K562 (cell line): ENCODE measurements around the gene PRDX1. TPM values are rescaled to one million over a fixed set of nuclear protein-coding genes. Genes with fewer than 3 reads are reported as not detected.

ENCODE experiments used
- ARID2 ChIP-seq: fragments of 450-650 bp; IDR thresholded peaks from 2 replicates; pipeline ENCODE4 v1.6.1; 2017; ENCODE audit warnings: antibody characterized with exemption, mild to moderate bottlenecking
- ARNT ChIP-seq, 2 experiments: fragments of 450-650 bp; IDR thresholded peaks; 2 replicates each; pipeline ENCODE4 v1.6.1; 2016; ENCODE audit warnings: mild to moderate bottlenecking in 1 of 2
- ATF7 ChIP-seq: fragments of 450-650 bp; IDR thresholded peaks from 2 replicates; pipeline ENCODE4 v1.7.1; 2014; ENCODE audit warnings: mild to moderate bottlenecking, moderate library complexity
- CC2D1A ChIP-seq: fragments of 450-650 bp; IDR thresholded peaks from 2 replicates; pipeline ENCODE4 v1.6.1; 2017; ENCODE audit warnings: mild to moderate bottlenecking
- CTCF ChIP-seq, 3 experiments: IDR thresholded peaks in 2 of 3; conservative IDR thresholded peaks in 1 of 3; 2 replicates each; pipeline ENCODE4 v1.5.1; 2011 to 2012; ENCODE audit warnings: low read length in 3 of 3, mild to moderate bottlenecking in 3 of 3, control low read depth in 2 of 3, improper control_type of control experiment in 1 of 3, inconsistent platforms in 1 of 3, low read depth in 1 of 3, mixed read lengths in 1 of 3, moderate library complexity in 1 of 3; ENCODE audit not compliant: insufficient read depth in 2 of 3
- MEIS2 ChIP-seq: fragments of 450-650 bp; IDR thresholded peaks from 2 replicates; pipeline ENCODE4 v1.6.1; 2014; ENCODE audit warnings: mild to moderate bottlenecking; ENCODE audit not compliant: partially characterized antibody
- RB1 ChIP-seq: fragments of 450-650 bp; IDR thresholded peaks from 2 replicates; pipeline ENCODE4 v1.6.1; 2017; ENCODE audit warnings: low read depth, mild to moderate bottlenecking
- REST ChIP-seq, 2 experiments: fragments of 450-650 bp; formaldehyde crosslinking in 1 of 2; IDR thresholded peaks; 2 replicates each; pipeline versions ENCODE4 v1.4.0 to v1.6.1; 2014 to 2020; ENCODE audit warnings: mild to moderate bottlenecking in 2 of 2, borderline replicate concordance in 1 of 2, low read depth in 1 of 2
- SMC3 ChIP-seq: conservative IDR thresholded peaks from 2 replicates; pipeline ENCODE4 v1.6.1; 2011; ENCODE audit warnings: low read depth, low read length, improper control_type of control experiment; ENCODE audit not compliant: insufficient read depth
- SP1 ChIP-seq: sonication (generic); formaldehyde crosslinking; IDR thresholded peaks from 2 replicates; pipeline ENCODE4 v1.8.1; 2022; ENCODE audit warnings: mild to moderate bottlenecking, missing genetic modification reagents
- STAG1 ChIP-seq: sonication (generic); formaldehyde crosslinking; IDR thresholded peaks from 2 replicates; pipeline ENCODE4 v1.5.0; 2020; ENCODE audit warnings: missing genetic modification reagents, borderline replicate concordance
- ZBTB43 ChIP-seq: sonication (generic); formaldehyde crosslinking; IDR thresholded peaks from 2 replicates; pipeline ENCODE4 v1.8.0; 2023; ENCODE audit warnings: mild to moderate bottlenecking, missing genetic modification reagents
- ZNF41 ChIP-seq: fragments of 250-450 bp; sonication (Bioruptor Pico); conservative IDR thresholded peaks from 2 replicates; pipeline ENCODE4 v1.4.0; 2020; ENCODE audit warnings: mild to moderate bottlenecking
- ZNF655 ChIP-seq: fragments of 250-450 bp; sonication (Bioruptor Pico); IDR thresholded peaks from 2 replicates; pipeline ENCODE4 v1.5.0; 2021
- ZSCAN32 ChIP-seq: fragments of 450-650 bp; formaldehyde crosslinking; IDR thresholded peaks from 2 replicates; pipeline ENCODE4 v1.4.0; 2020; ENCODE audit warnings: mild to moderate bottlenecking, moderate library complexity
- polyA plus RNA-seq, 8 experiments: library from polyadenylated mRNA; depleted of rRNA in 4 of 8; stranded (reverse) in 5 of 8; unstranded in 3 of 8; fragments of >200 nt; fragmentation: Nextera tagmentation in 2 of 8; fragmentation: Illumina TruSeq in 1 of 8; extraction: Ambion mirVana in 2 of 8; extraction: Trizol in 1 of 8; gene quantifications; 2 replicates each; pipeline versions ENCODE4 v1.2.1 to v1.2.3, GENCODE V29; 2011 to 2014; ENCODE audit warnings: inconsistent platforms in 1 of 8, missing spikeins in 1 of 8
- total RNA-seq, 7 experiments: library from RNA; depleted of rRNA in 6 of 7; stranded (reverse); fragments of >200 nt in 6 of 7; fragmentation: Illumina TruSeq in 2 of 7; extraction: Trizol in 2 of 7; gene quantifications; 2 replicates each; pipeline versions ENCODE4 v1.2.1 to v1.2.3, GENCODE V29; 2011 to 2021; ENCODE audit warnings: low replicate concordance in 1 of 7

PRDX1 gene
- total and polyA plus RNA-seq, 9 of the 15 experiments (the other 6 are each of a cell fraction or from before 2014, with no cell fraction given): 748 to 2,388 (median 1,045) TPM

GRCh38 chr1:45493116-45493697 is 28.5 kb downstream of the PRDX1 start (continued):
- TF ChIP-seq CTCF (IDR thresholded peaks at IDR 0.05 in 2 of 3, conservative IDR thresholded peaks at IDR 0.05 in 1 of 3; ENCODE audit: insufficient read depth in 2 of 3, low read depth in 1 of 3, low read length in 3 of 3): peak; percentile 68 to 91 (median 79)
- peak; percentile 94 for TF ChIP-seq REST (IDR thresholded peaks at IDR 0.05; ENCODE audit: borderline replicate concordance)
- TF ChIP-seq REST (CRISPR knock-in tag; IDR thresholded peaks at IDR 0.05; ENCODE audit: low read depth): no peak
- 0 out of 4 replicates have a peak, but pooled peaks of 1 of the 2 experiments have one; percentile 2 for TF ChIP-seq ARNT (IDR thresholded peaks at IDR 0.05)
- TF ChIP-seq ZNF41 (CRISPR knock-in tag): no peak
- peak; percentile 66 for TF ChIP-seq CC2D1A
- TF ChIP-seq ZBTB43 (CRISPR knock-in tag): no peak
- TF ChIP-seq RB1: peak; percentile 55; the same call in 1 of the 2 replicates
- TF ChIP-seq STAG1 (CRISPR knock-in tag): peak; percentile 58; the same call in 1 of the 2 replicates
- TF ChIP-seq SP1 (CRISPR knock-in tag): peak; percentile 37; the same call in 1 of the 2 replicates
- TF ChIP-seq ZSCAN32 (CRISPR knock-in tag): no peak
- TF ChIP-seq ATF7: 0 out of 2 replicates have a peak, but pooled peaks have one; percentile 15
- TF ChIP-seq ARID2: peak; percentile 44; the same call in 1 of the 2 replicates
- TF ChIP-seq SMC3: peak; percentile 88
- peak; percentile 19 for TF ChIP-seq MEIS2
- no peak for TF ChIP-seq ZNF655 (CRISPR knock-in tag)
- TF ChIP-seq, all 486 proteins: peak for 19
